Glomerular visceral epithelial cell (primary cell): ENCODE results near the gene TIMM29.
"Not testable (repeated sequence)": the region's sequence is repeated elsewhere in the genome, so short reads cannot be mapped to it uniquely, and the experiment has no call there.

Source experiments
- DNase-seq: peaks from one replicate; pipeline ENCODE4 v3.0.0-alpha.2; 2016; ENCODE audit errors: extremely low spot score

Gene TIMM29

GRCh38 chr19:10943412-10943811 is 14.8 kb downstream of the TIMM29 start:
- DNase-seq: not testable (repeated sequence)

GRCh38 chr19:10945264-10945663 is 16.7 kb downstream of the TIMM29 start:
- DNase-seq: no peak

- peak; percentile 56 for DNase-seq
Measured at GRCh38 chr19:10946958-10947657, 18.5 kb downstream of the TIMM29 start.

GRCh38 chr19:10952809-10953208 is 24.2 kb downstream of the TIMM29 start:
- no peak for DNase-seq

- DNase-seq: not testable (repeated sequence)
Measured at GRCh38 chr19:10959277-10959968, 30.8 kb downstream of the TIMM29 start.

GRCh38 chr19:10960314-10961072 is 31.9 kb downstream of the TIMM29 start, which contains the start of gene SMARCA4:
SMARCA4 (plus strand) TSS chr19:10961030; CDS start chr19:10984152, 23,122 bp downstream.
- peak; percentile 98 for DNase-seq

- DNase-seq: peak; percentile 31
Measured at GRCh38 chr19:10961073-10961860, 32.7 kb downstream of the TIMM29 start.

GRCh38 chr19:10962863-10963262 is 34.3 kb downstream of the TIMM29 start:
- DNase-seq: no peak

GRCh38 chr19:10963865-10964264 is 35.3 kb downstream of the TIMM29 start:
- no peak for DNase-seq

- DNase-seq: no peak
Measured at GRCh38 chr19:10964903-10965302, 36.3 kb downstream of the TIMM29 start.

GRCh38 chr19:10965398-10965797 is 36.8 kb downstream of the TIMM29 start:
- no peak for DNase-seq

GRCh38 chr19:10966809-10967208 is 38.2 kb downstream of the TIMM29 start:
- DNase-seq: no peak

- peak; percentile 40 for DNase-seq
Measured at GRCh38 chr19:10968527-10969135, 40.0 kb downstream of the TIMM29 start.

GRCh38 chr19:10971107-10971726 is 42.6 kb downstream of the TIMM29 start:
- DNase-seq: no peak

GRCh38 chr19:10975374-10976130 is 46.9 kb downstream of the TIMM29 start:
- peak; percentile 25 for DNase-seq

GRCh38 chr19:10976131-10976892 is 47.7 kb downstream of the TIMM29 start:
- DNase-seq: no peak

GRCh38 chr19:10977742-10978092 is 49.1 kb downstream of the TIMM29 start:
- no peak for DNase-seq
